Epidermal melanocyte (primary cell): ENCODE measurements around the gene MINPP1.
"Not testable (repeated sequence)": the region's sequence is repeated elsewhere in the genome, so short reads cannot be mapped to it uniquely, and the experiment has no call there.

Source experiments
- DNase-seq: peaks from one replicate; pipeline ENCODE4 v3.0.0; 2011; ENCODE audit warnings: low spot score; ENCODE audit not compliant: insufficient read length

MINPP1 gene

DNA sequence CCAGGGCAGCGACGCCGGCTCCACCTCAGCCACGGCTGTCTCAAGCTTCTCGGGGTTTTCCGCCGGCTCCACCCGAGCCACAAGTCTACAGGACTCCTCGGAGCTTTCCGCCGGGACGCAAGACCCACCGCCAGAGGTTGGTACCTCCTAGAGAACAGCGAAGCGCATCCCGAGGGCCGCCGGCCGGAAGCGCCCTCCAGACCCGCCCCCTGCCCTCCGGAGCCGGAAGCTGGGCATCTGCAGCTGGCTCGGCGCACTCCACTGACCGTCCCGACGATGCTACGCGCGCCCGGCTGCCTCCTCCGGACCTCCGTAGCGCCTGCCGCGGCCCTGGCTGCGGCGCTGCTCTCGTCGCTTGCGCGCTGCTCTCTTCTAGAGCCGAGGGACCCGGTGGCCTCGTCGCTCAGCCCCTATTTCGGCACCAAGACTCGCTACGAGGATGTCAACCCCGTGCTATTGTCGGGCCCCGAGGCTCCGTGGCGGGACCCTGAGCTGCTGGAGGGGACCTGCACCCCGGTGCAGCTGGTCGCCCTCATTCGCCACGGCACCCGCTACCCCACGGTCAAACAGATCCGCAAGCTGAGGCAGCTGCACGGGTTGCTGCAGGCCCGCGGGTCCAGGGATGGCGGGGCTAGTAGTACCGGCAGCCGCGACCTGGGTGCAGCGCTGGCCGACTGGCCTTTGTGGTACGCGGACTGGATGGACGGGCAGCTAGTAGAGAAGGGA lies at the start of gene MINPP1:
TSS of gene MINPP1 (plus strand) at position 254 of the 726 bp plus-strand sequence. CDS start at position 277, 23 bp downstream.
- peak; percentile 86 for DNase-seq

- not testable (repeated sequence) for DNase-seq
Measured at GRCh38 chr10:87456586-87457220, 48.0 kb upstream of the MINPP1 start.

DNA sequence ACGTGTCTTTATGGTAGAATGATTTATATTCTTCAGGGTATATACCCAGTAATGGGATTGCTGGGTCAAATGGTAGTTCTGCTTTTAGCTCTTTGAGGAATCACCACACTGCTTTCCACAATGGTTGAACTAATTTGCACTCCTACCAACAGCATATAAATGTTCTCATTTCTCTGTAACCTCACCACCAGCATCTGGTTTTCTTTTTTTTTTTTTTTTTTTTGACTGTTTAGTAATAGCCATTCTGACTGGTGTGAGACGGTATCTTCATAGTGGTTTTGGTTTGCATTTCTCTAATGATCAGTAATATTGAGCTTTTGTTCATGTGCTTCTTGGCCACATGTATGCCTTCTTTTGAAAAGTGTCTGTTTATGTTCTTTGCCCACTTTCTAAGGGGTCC lies 42.9 kb upstream of the MINPP1 start:
- DNase-seq, result not testable (repeated sequence)

- not testable (repeated sequence) for DNase-seq
Measured at GRCh38 chr10:87466849-87467248, 37.8 kb upstream of the MINPP1 start.

GRCh38 chr10:87488733-87489132 lies 16.0 kb upstream of the MINPP1 start:
- DNase-seq, result not testable (repeated sequence)

DNA sequence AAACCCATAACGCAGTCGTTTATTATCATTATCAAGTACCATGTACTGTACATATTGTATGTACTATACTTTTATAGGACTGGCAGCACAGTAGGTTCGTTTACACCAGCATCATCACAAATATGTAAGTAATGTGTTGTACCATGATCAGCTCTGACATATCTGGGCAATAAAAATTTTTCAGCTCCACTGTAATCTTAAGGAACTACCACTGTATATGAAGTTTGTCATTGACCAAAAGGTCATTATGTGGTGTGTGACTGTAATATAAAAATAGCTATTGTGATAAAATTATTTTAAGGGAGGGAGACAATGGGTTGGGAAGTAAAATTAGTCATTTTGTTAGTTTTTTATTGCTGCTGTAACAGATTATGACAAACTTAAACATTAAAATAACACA lies 14.4 kb upstream of the MINPP1 start:
- not testable (repeated sequence) for DNase-seq

DNA sequence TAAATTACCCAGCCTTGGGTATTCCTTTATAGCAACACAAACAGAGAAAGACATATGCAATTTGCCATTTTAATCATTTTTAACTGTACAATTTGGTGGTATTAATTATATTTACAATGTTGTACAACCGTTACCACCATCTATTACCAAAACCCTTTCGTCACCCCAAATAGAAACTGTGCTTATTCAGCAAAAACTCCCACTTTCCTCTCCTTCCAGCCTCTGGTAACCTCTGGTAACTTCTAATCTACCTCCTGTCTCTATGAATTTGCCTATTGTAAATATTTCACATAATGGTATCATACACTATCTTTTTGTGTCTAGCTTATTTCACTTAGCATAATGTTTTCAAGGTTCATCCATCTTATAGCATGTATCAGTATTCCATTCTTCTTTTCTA lies 12.2 kb upstream of the MINPP1 start:
- not testable (repeated sequence) for DNase-seq

GRCh38 chr10:87495446-87495845 lies 9.2 kb upstream of the MINPP1 start:
- not testable (repeated sequence) for DNase-seq

DNA sequence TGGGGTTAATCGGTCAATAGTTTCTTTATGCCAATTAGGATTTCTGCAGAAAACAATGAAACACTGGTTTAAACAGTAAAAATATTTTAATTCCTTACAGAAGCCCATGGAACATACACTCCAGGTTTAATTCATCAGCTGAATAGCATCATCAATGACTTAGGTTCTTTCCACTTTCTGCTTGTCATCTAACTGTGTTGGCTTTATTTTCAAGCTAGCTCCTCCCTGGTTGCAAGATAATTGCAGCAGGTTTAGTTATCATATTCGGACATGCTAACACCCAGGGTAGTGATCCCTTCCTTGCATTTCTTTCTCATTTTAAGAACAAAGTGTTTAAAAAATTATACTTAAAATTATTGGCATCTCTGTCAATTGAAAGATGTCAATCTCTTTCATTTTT lies 7.3 kb upstream of the MINPP1 start:
- not testable (repeated sequence) for DNase-seq

DNA sequence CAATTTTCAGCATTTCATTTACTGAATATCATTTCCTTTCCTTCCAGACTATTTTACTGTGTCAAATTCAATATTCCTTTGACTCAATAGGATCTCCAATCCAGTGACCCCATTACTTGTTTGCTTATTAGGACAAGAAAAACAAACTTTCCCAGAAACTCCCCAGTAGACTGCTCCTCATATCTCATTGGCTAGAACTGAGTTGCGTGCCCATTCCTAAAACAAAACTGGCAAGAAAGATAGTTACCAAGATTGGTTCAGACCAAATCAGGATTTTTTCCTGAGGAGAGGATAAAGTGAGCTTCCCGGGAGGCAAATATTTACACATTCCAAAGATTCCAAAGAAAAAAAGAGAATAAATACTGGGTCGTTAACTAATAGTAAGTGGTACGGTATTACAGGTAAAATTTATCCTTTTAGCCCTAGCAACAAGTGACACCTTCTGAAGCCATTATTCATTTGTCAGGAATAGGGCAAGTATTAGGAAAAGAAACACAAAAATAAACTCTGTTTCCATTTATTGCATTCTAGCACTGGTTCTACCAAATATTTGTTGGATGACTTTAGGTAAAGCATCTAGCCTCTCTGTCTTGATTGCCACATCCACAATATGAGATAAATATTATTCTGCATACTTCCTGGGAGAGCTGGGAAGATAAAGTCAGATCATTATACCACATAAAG lies 6.4 kb upstream of the MINPP1 start:
- not testable (repeated sequence) for DNase-seq

GRCh38 chr10:87500646-87501048 lies 4.0 kb upstream of the MINPP1 start:
- no peak for DNase-seq

- no peak for DNase-seq
Measured at GRCh38 chr10:87503401-87503800, 1.3 kb upstream of the MINPP1 start.

DNA sequence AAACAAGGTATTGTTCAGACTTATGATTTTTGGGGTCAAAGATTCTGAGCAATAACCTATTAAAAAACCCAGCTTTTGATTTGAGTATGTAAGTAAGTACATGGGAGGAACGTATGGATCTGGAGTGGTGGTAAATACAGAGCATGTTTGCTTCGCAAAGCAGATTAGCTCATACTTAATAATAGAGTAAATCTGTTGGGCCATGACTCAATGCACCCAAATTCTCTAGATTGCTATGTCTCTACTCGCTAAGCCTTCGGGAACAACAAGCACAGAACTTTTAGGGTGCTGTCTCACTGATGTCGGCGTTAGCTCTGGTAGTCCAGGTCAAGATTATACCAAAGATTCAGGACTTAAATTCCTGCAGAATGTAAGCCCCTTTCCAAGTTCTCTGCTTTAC lies 807 bp upstream of the MINPP1 start:
- no peak for DNase-seq

- no peak for DNase-seq
Measured at GRCh38 chr10:87504307-87504639, 420 bp upstream of the MINPP1 start.

DNA sequence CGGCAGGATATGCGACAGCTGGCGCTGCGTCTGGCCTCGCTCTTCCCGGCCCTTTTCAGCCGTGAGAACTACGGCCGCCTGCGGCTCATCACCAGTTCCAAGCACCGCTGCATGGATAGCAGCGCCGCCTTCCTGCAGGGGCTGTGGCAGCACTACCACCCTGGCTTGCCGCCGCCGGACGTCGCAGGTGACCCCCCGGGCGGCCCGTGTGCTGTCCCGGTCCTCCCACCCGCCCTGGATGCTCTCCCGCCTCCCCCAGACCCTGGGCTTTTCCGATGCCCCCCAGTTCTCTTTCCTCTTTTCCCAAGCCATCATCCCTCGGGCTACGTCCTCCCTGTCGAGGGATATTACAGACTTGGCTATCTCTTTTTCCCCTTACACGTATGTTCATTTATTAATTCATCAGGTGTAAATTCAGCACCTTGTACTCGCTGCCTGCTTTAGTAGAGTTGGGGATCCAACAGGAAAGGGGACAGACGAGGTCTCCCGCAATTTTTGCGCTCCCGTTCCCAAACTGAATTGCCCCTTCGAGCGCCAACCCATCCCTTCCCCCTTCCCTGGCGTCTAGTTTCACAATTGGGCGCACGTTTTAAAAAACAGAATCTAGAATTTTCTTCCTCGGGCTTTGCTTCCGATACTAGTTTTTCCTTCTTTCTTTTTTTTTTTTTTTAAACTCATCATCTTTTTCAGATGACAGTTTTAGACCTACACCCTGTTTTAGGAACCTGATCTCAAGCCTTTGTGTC lies 846 bp downstream of the MINPP1 start:
- DNase-seq, result peak; percentile 31

- DNase-seq, result no peak
Measured at GRCh38 chr10:87506956-87507355, 2.3 kb downstream of the MINPP1 start.

DNA sequence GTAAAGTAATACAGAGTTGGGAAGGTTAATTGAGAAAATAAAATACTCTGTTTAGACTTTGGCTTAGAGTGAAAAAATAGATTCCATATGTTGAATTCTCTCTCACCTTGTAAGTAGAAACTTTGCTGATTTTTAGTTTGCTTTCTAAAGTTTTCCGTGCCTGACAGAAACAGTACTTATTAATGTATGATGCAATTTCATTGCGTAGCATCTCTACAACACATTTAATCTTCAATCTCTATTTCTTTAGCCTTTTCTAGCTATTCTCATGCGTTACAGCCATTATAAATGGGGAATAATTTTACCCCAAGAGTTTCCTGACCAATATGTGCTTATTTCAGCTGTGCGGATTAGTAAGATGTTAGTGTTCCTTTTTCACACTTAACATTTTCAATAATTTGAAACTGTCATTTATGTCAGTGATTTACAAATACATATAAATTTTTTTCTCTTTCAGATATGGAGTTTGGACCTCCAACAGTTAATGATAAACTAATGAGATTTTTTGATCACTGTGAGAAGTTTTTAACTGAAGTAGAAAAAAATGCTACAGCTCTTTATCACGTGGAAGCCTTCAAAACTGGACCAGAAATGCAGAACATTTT lies 3.3 kb downstream of the MINPP1 start:
- DNase-seq, result no peak

DNA sequence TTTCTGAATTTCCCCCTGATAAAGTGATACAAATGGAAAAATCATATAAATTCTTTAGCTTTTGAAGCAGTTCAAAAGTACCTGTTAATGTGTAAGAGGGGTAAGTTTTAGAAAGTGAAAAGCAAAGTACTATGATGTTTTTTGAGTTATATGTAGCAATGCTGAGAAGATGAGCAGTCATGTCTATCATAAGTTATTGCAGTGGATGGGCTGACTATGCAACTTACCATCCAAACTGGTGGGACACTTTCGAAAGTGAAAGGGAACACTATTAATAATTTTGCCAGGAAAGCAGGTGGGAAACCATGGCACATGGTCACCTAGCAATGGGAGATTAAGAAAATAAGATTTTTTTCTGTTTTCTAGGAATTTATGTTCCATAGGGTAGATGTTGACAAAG lies 4.1 kb downstream of the MINPP1 start:
- no peak for DNase-seq

DNA sequence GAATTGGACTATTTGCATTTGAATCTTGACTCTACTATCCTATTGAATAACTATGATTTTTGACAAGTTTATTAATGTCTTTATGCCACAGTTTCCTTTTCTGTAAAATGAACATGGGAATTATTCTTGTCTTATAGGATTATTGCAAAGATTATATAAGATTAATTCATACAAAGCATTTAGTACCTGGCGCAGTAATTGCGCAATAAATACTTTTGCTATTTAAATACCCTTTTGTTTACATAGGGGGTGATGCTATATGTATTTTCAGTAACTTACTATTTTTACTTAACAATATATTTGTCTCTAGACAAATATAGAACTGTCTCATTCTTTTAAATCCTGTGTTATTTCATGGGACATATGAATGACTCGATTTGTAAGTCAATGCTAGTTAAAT lies 5.3 kb downstream of the MINPP1 start:
- DNase-seq, result no peak

DNA sequence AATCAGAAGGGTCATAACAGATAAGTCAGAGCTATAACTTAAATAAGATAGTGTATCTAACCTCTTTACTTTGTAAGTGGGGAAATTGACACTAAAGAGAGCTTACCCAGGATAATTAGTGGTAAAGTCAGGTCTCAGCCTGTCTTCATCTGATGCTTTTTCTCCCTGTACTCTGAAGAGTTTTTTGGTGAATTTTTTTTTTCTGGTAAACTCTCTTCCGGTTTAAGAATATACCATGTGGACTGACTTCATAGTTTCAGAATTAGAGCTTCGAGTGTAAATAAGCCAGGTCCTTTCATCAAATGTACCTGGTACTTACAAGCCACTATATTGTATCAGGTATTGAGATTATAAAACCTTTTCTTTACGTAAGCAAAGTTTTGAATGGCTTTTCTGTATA lies 6.8 kb downstream of the MINPP1 start:
- DNase-seq, result no peak

DNA sequence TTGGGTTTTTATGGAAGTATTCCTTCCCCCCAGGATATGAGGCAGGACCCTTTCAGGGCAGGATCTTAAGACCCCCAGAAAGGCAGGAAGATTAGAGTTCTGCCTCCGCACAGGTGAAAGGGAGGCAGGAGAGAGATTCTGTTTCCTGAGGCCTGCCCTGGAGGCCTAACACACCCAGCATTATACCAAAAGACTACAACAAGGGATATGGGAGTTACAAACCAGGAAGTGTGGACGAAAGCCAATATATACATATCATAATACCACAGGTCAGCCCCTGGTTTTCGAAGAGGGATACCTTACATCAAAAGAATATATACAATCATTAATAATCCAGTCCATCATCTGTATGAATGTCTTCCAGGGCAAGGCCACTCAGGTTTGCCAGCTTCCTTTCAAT lies 14.2 kb downstream of the MINPP1 start:
- no peak for DNase-seq
